ENCODE data around the gene CLC.

The CLC gene

DNA sequence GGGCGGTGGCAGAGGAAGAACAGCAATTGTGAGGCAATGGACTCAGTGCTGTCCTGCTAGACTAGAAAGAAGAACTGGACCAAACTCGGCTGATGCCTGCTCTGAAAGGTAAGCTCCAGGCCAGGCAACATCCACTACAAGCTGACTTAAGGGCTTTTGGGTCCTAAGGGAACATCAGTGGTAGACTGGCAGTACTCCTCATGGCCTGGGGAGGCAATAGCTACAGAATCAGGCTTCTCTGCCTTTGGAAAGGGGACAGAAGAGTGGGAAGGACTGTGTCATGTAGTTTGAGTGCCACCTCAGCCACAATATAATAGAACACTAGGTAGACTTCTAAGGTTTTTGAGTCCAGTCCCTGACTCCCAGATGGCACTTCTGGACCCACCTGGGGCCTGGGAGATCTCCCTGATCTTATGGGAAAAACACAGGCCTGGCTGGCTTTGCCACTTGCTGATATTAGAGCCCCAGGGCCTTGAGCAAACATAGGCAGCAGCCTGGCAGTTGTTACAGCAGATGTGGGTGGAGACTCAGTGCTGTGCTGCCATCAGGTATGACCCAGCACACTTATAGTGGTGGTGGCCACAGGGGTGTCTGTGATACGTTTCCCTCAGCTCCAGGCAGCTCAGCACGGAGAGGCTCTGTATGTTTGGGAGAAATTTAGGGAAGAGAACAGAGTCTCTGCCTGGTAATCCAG, 9.2 kb upstream of the CLC start:
- TF ChIP-seq, protein P1, sequence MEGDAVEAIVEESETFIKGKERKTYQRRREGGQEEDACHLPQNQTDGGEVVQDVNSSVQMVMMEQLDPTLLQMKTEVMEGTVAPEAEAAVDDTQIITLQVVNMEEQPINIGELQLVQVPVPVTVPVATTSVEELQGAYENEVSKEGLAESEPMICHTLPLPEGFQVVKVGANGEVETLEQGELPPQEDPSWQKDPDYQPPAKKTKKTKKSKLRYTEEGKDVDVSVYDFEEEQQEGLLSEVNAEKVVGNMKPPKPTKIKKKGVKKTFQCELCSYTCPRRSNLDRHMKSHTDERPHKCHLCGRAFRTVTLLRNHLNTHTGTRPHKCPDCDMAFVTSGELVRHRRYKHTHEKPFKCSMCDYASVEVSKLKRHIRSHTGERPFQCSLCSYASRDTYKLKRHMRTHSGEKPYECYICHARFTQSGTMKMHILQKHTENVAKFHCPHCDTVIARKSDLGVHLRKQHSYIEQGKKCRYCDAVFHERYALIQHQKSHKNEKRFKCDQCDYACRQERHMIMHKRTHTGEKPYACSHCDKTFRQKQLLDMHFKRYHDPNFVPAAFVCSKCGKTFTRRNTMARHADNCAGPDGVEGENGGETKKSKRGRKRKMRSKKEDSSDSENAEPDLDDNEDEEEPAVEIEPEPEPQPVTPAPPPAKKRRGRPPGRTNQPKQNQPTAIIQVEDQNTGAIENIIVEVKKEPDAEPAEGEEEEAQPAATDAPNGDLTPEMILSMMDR (IDR thresholded peaks at IDR 0.05; ENCODE audit: low read depth, low read length, missing control alignments): no peak
- DNase-seq (ENCODE audit: extremely low read depth, low read depth): no peak
- H3K4me3 ChIP-seq (replicated peaks; ENCODE audit: low read depth, low read length): no peak overlapping the region

DNA sequence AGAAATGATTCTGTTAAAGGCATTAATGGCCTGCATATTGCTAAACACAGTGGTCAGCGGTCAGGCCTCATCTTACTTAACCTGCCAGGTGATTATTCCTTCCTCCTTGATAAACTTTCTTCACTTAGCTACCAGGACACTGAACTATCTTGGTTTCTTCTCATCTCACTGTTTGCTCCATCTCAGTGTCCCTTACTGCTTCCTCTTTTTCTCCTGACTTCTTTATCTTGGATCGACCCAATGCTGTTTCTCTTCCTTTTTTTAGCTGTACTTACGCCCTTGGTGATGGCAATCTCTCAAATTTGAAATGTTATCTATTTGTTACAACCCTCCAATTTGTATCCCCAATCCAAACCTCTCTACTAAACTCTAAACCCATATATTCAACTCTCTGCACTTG, 7.8 kb upstream of the CLC start:
- TF ChIP-seq, protein P1 (IDR thresholded peaks at IDR 0.05; ENCODE audit: low read depth, low read length, missing control alignments): no peak
- DNase-seq (ENCODE audit: extremely low read depth, low read depth): no peak
- H3K4me3 ChIP-seq (replicated peaks; ENCODE audit: low read depth, low read length): no peak overlapping the region

DNA sequence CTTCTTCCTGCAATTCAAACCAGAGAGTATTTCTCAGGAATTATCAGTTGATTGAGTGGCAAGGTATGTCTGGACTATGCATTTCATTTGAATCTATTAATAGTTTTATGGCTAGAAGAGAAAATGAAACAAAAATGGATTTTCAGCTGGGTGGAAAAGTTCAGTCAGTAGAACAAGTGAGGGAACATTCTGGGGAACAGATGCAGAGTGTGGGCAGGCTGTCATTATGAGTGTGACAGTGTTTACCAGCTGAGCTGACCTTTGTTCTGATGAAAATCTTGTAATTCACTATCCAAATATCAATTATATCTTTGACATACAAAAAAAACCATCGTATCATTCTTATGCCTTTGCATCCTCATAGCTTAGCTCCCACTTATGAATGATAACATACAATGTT, 2.6 kb upstream of the CLC start:
- TF ChIP-seq, protein P1 (IDR thresholded peaks at IDR 0.05; ENCODE audit: low read depth, low read length, missing control alignments): no peak
- no peak overlapping the region for H3K4me3 ChIP-seq (replicated peaks; ENCODE audit: low read depth, low read length)
- no peak for DNase-seq (ENCODE audit: extremely low read depth, low read depth)

DNA sequence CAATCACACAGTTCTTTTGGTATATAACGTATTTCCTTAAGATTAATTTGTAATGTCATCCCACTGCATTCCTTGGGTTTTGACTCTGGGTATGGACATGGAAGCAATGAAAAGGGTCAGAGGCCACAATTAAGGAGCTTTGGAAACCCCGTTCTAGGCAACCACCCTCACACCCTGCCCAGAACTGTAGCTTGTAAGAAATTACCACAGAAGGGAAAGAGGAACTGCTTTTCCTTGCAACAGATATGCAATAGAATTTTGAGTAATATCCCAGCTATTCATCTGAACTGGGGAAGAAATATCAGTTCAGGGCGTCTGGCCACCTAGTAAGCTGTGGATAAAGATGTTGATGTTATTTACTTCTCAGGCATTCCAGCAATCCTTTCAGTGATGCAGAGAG, 985 bp upstream of the CLC start:
- TF ChIP-seq, protein P1 (IDR thresholded peaks at IDR 0.05; ENCODE audit: low read depth, low read length, missing control alignments): no peak
- DNase-seq (ENCODE audit: extremely low read depth, low read depth): no peak
- no peak overlapping the region for H3K4me3 ChIP-seq (replicated peaks; ENCODE audit: low read depth, low read length)

DNA sequence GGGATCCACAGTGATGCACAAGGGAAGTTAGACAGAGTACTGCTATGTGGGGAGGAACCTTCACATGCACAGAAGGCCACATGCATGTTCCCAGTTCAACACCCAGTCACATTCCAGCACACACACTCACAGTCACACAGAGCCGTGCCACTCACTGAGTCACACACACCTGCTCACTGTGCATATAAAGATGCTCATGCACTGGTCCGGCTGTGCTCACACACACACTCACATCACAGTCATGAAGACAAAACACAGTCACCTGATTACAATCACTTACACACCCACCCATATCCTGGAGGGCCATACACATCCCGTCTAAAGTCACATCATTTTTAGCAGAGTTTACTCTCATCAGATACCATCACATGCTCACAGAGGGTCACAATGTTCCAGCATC, 478 bp downstream of the CLC start:
- TF ChIP-seq, protein P1 (IDR thresholded peaks at IDR 0.05; ENCODE audit: low read depth, low read length, missing control alignments): no peak
- no peak for DNase-seq (ENCODE audit: extremely low read depth, low read depth)
- no peak overlapping the region for H3K4me3 ChIP-seq (replicated peaks; ENCODE audit: low read depth, low read length)

DNA sequence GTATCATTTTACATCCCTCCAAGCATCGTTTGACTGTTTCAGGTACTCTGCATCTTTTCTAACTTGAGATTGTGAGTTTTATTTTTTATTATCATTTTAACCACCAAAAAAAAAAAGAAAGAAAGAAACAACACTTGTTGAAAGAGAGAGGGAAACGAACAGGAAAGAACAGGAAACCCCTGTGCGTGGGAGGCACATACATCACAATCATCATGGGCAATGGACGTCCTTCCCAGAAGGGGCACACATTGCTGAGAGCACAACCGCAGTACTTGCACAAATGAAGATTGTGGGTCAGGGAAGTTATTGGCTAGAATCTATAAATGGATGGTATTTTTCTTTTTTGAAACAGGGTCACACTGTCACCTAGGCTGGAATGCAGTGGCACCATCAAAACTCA, 1.7 kb downstream of the CLC start:
- TF ChIP-seq, protein P1 (IDR thresholded peaks at IDR 0.05; ENCODE audit: low read depth, low read length, missing control alignments): no peak
- no peak overlapping the region for H3K4me3 ChIP-seq (replicated peaks; ENCODE audit: low read depth, low read length)
- DNase-seq (ENCODE audit: extremely low read depth, low read depth): no peak

DNA sequence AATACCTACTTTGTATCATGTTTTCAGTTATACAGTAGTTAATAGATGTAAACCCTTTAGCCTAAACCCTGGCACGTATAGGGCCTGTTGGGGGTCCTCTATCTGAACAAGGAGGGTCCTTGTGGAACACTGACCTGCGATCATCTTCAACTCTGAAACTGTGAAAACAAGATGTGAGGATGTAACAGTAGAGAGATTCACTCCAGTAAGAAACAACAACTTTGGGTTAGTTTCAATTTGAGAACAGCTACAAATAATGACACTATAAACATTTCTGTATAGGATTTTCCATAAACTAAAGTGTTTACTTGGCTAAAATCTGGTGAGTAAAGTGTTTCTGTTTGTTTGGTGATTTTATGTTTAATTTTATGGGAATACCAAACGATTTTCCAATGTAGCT, 2.1 kb downstream of the CLC start:
- no peak for DNase-seq (ENCODE audit: extremely low read depth, low read depth)
- TF ChIP-seq, protein P1 (IDR thresholded peaks at IDR 0.05; ENCODE audit: low read depth, low read length, missing control alignments): no peak
- no peak overlapping the region for H3K4me3 ChIP-seq (replicated peaks; ENCODE audit: low read depth, low read length)

All from HFF-Myc (cell line).